Brain pericyte (primary cell): ENCODE data around the gene CCR5.

Source experiments
- DNase-seq: peaks from one replicate; pipeline ENCODE4 v3.0.0-alpha.2; 2012; ENCODE audit warnings: low read depth, low spot score

The CCR5 gene

GRCh38 chr3:46407970-46408369 is 37.2 kb downstream of the CCR5 start:
- no peak for DNase-seq

DNA sequence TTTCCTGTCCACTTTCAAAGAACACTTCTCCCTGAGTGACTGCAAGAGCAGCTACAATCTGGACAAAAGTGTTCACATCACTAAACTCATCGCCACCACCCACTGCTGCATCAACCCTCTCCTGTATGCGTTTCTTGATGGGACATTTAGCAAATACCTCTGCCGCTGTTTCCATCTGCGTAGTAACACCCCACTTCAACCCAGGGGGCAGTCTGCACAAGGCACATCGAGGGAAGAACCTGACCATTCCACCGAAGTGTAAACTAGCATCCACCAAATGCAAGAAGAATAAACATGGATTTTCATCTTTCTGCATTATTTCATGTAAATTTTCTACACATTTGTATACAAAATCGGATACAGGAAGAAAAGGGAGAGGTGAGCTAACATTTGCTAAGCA is 38.1 kb downstream of the CCR5 start:
- no peak for DNase-seq

GRCh38 chr3:46409739-46410489 is 39.2 kb downstream of the CCR5 start:
- DNase-seq: no peak

GRCh38 chr3:46410669-46411068 is 39.9 kb downstream of the CCR5 start:
- DNase-seq: no peak

DNA sequence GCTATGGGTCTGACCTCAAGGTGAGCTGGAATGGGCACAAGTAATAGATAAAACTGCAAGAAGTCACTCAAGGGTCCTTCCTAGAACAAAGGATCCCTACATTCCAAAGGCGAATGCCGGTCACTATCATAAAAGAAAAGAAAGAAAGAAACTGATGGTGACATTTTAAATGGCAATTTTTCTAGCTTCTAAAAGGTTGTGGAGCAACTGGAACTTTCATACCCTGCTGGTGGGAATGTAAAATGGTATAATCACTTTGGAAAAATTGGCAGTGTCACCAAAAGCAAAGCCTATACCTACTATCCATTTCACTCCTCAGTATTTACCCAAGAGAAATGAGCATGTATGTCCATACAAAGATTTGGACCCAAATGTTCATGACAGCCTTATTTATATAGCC is 40.5 kb downstream of the CCR5 start:
- no peak for DNase-seq

GRCh38 chr3:46412786-46413298 is 42.1 kb downstream of the CCR5 start:
- DNase-seq: no peak

DNA sequence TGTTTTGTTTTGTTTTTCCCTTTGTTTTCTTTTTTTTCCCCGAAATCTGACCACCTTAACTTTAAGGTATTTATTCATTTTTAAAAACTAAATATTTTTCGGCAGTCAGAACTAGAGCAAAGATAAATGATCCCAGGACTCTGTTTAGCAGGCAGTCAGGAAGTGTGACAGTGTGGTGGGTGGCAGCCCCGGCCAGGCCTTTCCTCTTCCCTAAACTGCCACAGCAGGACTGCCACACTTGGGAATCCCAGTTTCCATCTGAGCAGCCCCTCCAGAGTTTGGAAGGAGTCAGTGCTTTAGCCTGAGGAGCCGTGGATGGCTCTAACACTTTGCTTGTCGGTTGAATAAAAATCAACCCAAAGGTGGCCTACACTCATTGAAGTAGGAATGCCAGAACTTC is 43.2 kb downstream of the CCR5 start:
- DNase-seq: no peak

DNA sequence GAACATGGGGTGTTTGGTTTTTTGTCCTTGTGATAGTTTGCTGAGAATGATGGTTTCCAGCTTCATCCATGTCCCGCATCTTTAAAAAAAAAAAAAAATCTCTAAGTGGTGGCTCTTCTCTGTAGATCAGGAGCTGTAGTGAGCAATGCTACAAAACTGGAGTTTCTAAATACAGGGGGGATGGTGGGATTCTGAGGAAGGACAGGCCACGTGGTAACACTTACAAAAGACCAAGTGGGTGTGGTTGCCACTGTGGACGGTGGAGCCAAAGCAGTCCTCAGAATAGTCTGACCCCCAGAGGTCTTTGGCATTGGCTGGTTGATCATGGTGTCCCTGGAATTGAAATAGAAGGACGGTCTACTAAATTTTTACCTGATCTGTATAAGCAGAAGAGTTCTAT is 44.0 kb downstream of the CCR5 start:
- DNase-seq: no peak

DNA sequence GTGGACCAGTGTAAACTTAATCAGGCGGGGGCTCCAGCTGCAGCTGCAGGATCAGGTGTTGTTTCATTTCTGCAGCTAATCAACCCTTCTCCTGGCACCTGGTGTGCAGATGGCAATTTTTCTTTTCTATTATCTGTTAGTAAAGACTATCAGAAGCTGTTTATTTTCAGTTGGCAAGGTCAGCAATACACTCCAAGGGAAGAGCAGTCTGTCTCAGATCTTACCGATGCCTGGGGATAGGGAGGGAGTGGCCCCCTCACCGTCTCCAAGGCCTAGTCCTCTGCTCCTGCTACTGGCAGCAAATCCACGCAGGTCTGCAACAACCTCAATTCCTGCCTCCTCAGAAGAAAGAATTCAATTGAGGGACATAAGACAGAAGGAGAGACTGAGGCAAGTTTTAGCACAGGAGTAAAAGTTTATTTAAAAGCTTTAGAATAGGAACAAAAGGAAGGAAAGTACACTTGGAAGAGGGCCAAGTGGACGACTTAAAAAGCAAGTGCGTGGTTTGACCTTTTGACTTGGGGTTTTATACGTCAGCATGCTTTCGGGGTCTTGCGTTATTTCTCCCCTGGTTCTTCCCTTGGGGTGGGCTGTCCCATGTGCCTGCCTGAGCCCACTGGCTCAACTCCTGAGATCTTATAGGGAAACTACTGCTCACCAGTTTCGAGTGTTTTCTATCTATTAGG is 45.5 kb downstream of the CCR5 start:
- DNase-seq: no peak

DNA sequence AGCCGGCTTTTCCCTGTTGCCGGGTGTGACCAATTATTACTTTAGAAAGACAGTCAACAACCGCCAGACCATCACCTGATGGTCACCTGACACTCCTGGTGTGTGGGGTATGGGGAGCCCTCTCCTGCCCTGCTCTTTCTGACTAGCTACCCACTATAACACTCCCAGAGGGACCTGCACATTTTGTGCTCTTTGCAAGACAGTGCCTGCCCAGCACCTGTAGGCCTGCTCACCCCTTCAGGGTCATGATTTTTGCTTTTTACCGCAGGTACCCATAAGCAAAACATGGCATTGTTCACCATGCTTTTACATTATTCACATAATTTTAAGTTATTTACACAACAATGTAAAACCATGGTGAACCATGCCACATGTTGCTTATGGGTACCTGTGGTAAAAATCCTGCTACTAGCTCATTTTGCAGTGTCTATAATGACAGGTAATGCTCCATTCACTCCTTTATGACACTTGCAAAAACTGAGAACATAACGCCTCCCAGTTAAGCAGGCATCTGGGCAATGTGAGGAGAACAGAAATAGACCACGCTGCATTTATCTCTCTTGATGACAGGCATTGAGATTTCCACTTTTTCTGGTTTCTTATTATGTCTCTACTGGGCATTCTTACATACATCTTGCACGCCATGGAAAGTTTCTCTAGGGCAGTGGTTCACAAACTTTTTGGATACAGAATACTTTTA is 46.2 kb downstream of the CCR5 start:
- DNase-seq: no peak

GRCh38 chr3:46417841-46418611 is 47.3 kb downstream of the CCR5 start:
- no peak for DNase-seq

- DNase-seq: no peak
These were observed 49.1 kb downstream of the CCR5 start for GRCh38 chr3:46419816-46420215.

DNA sequence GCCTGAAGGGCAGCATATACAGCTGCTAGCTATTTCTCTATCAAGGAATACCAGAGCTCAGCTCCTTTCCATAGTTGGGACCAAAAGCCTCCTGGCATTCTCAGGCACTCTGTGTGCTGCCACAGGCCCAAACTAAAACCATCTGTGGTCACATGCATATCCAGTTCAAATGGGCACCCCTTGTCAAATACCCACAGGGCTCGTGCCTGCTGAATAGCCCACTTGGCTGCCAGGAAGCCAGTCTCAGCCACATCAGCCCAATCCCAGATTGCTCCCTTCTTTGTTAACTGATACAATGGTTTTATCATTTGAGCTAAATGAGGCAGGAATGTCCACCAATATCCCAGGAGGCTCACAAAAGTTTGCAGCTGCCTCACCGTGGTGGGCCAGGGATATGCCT is 50.2 kb downstream of the CCR5 start:
- no peak for DNase-seq

- no peak for DNase-seq
These were observed 51.9 kb downstream of the CCR5 start for GRCh38 chr3:46422617-46423016.

DNA sequence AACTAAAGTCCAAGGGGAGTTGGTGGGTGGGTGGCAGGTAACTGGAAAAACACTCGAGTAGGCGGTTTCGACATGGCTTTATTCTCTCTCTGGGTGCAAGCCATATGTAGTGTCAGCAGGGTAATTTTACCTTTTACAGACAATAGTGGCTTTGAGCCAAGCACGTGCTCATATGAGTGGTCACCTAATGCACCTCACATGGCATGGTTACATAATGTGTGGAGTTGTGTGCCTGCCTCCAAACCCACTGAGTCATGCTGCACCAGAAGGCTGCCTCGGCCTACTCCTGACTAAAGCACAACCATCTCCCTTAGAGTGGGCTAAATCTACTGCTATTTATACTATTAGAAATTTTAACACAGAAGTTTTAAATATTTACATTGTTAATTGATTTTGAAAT is 52.8 kb downstream of the CCR5 start:
- DNase-seq: no peak
